Gastroesophageal sphincter (tissue), 3 donors: ENCODE data around the gene ZNF486.

Experiments
- CTCF ChIP-seq, 4 experiments: fragments of 200-600 bp in 2 of 4; fragments of 450-650 bp in 2 of 4; sonication (generic) in 1 of 4; IDR thresholded peaks; one replicate each; pipeline ENCODE4 v1.5.1; 2017 to 2019; ENCODE audit warnings: antibody characterized with exemption in 4 of 4, mild to moderate bottlenecking in 2 of 4, moderate library complexity in 2 of 4
- EP300 ChIP-seq: sonication (generic); formaldehyde crosslinking; IDR thresholded peaks from one replicate; pipeline ENCODE4 v1.6.1; 2017; ENCODE audit warnings: antibody characterized with exemption, mild to moderate bottlenecking
- POLR2A ChIP-seq, 2 donors: fragments of 450-650 bp; IDR thresholded peaks; one replicate each; pipeline ENCODE4 v1.6.1; 2017; ENCODE audit warnings: antibody characterized with exemption in 2 of 2, mild to moderate bottlenecking in 2 of 2, moderate library complexity in 1 of 2

GRCh38 chr19:20167651-20168122, 673 bp downstream of the ZNF486 start:
- TF ChIP-seq CTCF (IDR thresholded peaks at IDR 0.05) (no peak), EP300 (no peak), POLR2A (IDR thresholded peaks at IDR 0.05) (no peak)
